C4-2B (cell line): Measurements from ENCODE around the gene TSPAN9.

Source experiments
- H3K27ac ChIP-seq: fragments of 450-650 bp; 2 replicates; pipeline ENCODE4 v1.5.1; 2017
- ZFX ChIP-seq: fragments of 450-650 bp; IDR thresholded peaks from 2 replicates; pipeline ENCODE4 v1.6.1; 2017
- TF ChIP-seq, protein P1 (sequence below): fragments of 450-650 bp; conservative IDR thresholded peaks from 2 replicates; pipeline ENCODE4 v1.5.1; 2017; ENCODE audit warnings: mild to moderate bottlenecking

Gene TSPAN9

DNA sequence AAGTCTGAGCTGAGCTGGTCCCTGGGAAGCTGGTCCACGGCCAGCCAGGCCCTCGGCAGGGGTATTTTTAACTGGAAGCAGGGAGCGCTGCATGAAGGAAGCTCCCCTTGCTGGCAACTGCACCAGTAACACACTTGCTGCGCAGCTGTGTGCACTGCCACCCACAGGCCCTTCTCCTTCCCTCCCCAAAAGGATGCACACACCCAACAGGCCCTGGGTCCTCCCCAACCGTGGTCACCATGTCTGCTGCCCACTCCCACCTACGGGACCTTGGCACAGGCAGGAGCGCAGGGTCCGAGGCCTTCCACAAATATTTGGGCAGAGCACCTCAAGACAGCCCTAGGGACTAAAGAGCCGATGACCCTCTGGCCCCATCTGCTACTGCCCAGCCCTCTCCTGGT, 256.8 kb downstream of the TSPAN9 start:
- TF ChIP-seq ZFX: no peak
- TF ChIP-seq, protein P1, sequence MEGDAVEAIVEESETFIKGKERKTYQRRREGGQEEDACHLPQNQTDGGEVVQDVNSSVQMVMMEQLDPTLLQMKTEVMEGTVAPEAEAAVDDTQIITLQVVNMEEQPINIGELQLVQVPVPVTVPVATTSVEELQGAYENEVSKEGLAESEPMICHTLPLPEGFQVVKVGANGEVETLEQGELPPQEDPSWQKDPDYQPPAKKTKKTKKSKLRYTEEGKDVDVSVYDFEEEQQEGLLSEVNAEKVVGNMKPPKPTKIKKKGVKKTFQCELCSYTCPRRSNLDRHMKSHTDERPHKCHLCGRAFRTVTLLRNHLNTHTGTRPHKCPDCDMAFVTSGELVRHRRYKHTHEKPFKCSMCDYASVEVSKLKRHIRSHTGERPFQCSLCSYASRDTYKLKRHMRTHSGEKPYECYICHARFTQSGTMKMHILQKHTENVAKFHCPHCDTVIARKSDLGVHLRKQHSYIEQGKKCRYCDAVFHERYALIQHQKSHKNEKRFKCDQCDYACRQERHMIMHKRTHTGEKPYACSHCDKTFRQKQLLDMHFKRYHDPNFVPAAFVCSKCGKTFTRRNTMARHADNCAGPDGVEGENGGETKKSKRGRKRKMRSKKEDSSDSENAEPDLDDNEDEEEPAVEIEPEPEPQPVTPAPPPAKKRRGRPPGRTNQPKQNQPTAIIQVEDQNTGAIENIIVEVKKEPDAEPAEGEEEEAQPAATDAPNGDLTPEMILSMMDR: no peak
- no peak overlapping the region for H3K27ac ChIP-seq

DNA sequence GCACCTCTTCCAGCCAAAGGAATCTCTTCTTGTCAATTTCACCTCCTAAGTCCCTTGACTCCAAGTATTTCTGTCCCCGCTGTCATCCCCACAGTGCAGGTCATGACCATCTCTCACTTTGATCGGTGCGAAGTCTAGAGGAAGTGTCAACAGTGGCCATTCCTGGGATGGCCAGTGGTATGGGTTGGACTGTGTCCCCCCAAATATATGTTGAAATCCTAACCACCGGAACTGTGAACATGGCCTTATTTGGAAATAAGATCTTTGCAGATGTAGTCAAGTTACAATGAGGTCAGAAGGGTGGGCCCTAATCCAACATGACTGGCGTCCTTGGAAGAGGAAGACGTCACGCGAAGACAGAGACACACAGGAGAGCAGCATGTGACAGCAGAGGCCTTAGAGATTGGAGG, 257.9 kb downstream of the TSPAN9 start:
- no peak overlapping the region for H3K27ac ChIP-seq
- TF ChIP-seq ZFX: no peak
- TF ChIP-seq, protein P1: no peak
